ENCODE data around the gene TES. TPM values are rescaled to one million over a fixed set of nuclear protein-coding genes. Genes with fewer than 3 reads are reported as not detected.

TES gene
- polyA plus RNA-seq, 1 donor from 2014 or later, result 38.0 TPM

GRCh38 chr7:116171094-116171493 is 39.2 kb upstream of the TES start:
- H3K9me3 ChIP-seq (ENCODE audit: low read length), result no peaks in the 10 kb centered on the region
- H2AFZ ChIP-seq (ENCODE audit: low read depth, low read length), result no peak overlapping the region
- H3K4me2 ChIP-seq (ENCODE audit: low read length), result no peak overlapping the region
- H3K9me2 ChIP-seq (ENCODE audit: insufficient read depth, low read length), result no peaks in the 10 kb centered on the region
- no peak overlapping the region for H3K4me3 ChIP-seq (ENCODE audit: low read length)
- no peaks in the 10 kb centered on the region for H3K79me2 ChIP-seq (replicated peaks; ENCODE audit: insufficient read depth, low read length)
- H3K36me3 ChIP-seq (ENCODE audit: insufficient read depth, low read length), result no peaks in the 10 kb centered on the region
- H3K27me3 ChIP-seq (ENCODE audit: insufficient read depth, low read depth, low read length), result no peaks in the 10 kb centered on the region
- H3K9ac ChIP-seq (ENCODE audit: low read length), result no peak overlapping the region
- H3K27ac ChIP-seq (ENCODE audit: low read length), result no peak overlapping the region
- TF ChIP-seq TAF1 (IDR thresholded peaks at IDR 0.05; ENCODE audit: low read depth), result no peak
- TF ChIP-seq RAD21 (conservative IDR thresholded peaks at IDR 0.05), result no peak
- no peaks in the 10 kb centered on the region for H3F3A ChIP-seq (ENCODE audit: insufficient read depth, low read length, poor library complexity, severe bottlenecking)
- H4K20me1 ChIP-seq (ENCODE audit: insufficient read depth), result no peaks in the 10 kb centered on the region

DNA sequence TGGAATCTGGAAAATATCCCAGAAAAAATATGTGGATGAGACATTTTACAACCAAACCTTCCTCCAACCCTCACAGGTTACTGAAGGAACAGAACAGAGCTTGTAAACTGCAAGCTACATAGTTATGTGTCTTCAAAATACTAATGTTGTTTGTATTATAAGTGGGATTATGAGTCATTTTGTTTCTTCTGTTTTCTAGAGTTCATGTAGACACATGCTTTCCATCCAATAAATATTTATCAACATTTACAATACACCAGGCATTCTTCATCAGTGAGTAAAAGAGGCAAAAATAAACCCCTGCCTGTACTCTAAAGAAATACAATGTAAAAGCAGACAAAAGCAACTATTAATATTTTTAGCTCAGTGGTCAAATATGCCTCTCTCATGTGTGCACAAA is 38.0 kb upstream of the TES start:
- Histone ChIP-seq H3K79me2 (replicated peaks; ENCODE audit: insufficient read depth, low read length) (no peaks in the 10 kb centered on the region), H3K4me2 (ENCODE audit: low read length) (no peak overlapping the region), H3K27ac (ENCODE audit: low read length) (no peak overlapping the region), H3K27me3 (ENCODE audit: insufficient read depth, low read depth, low read length) (no peaks in the 10 kb centered on the region), H3K9ac (ENCODE audit: low read length) (no peak overlapping the region), H4K20me1 (ENCODE audit: insufficient read depth) (no peaks in the 10 kb centered on the region), H3K9me2 (ENCODE audit: insufficient read depth, low read length) (no peaks in the 10 kb centered on the region), H2AFZ (ENCODE audit: low read depth, low read length) (no peak overlapping the region), H3K36me3 (ENCODE audit: insufficient read depth, low read length) (no peaks in the 10 kb centered on the region), H3K4me3 (ENCODE audit: low read length) (no peak overlapping the region), H3F3A (ENCODE audit: insufficient read depth, low read length, poor library complexity, severe bottlenecking) (no peaks in the 10 kb centered on the region), H3K9me3 (ENCODE audit: low read length) (no peaks in the 10 kb centered on the region)
- TF ChIP-seq CTCF (IDR thresholded peaks at IDR 0.05; ENCODE audit: poor library complexity, severe bottlenecking) (no peak), MXI1 (conservative IDR thresholded peaks at IDR 0.05; ENCODE audit: poor library complexity, severe bottlenecking) (no peak), EP300 (conservative IDR thresholded peaks at IDR 0.05; ENCODE audit: poor library complexity, severe bottlenecking) (no peak), RAD21 (conservative IDR thresholded peaks at IDR 0.05) (no peak), POLR2AphosphoS5 (IDR thresholded peaks at IDR 0.05) (no peak), SMC3 (conservative IDR thresholded peaks at IDR 0.05; ENCODE audit: poor library complexity) (no peak), EZH2 (IDR thresholded peaks at IDR 0.05; ENCODE audit: borderline replicate concordance, insufficient read depth, low read length, poor library complexity, severe bottlenecking) (no peak), TAF1 (IDR thresholded peaks at IDR 0.05; ENCODE audit: low read depth) (no peak)
- TF ChIP-seq, protein P1, sequence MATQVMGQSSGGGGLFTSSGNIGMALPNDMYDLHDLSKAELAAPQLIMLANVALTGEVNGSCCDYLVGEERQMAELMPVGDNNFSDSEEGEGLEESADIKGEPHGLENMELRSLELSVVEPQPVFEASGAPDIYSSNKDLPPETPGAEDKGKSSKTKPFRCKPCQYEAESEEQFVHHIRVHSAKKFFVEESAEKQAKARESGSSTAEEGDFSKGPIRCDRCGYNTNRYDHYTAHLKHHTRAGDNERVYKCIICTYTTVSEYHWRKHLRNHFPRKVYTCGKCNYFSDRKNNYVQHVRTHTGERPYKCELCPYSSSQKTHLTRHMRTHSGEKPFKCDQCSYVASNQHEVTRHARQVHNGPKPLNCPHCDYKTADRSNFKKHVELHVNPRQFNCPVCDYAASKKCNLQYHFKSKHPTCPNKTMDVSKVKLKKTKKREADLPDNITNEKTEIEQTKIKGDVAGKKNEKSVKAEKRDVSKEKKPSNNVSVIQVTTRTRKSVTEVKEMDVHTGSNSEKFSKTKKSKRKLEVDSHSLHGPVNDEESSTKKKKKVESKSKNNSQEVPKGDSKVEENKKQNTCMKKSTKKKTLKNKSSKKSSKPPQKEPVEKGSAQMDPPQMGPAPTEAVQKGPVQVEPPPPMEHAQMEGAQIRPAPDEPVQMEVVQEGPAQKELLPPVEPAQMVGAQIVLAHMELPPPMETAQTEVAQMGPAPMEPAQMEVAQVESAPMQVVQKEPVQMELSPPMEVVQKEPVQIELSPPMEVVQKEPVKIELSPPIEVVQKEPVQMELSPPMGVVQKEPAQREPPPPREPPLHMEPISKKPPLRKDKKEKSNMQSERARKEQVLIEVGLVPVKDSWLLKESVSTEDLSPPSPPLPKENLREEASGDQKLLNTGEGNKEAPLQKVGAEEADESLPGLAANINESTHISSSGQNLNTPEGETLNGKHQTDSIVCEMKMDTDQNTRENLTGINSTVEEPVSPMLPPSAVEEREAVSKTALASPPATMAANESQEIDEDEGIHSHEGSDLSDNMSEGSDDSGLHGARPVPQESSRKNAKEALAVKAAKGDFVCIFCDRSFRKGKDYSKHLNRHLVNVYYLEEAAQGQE (IDR thresholded peaks at IDR 0.05; ENCODE audit: borderline replicate concordance), result no peak

Data from neural cell (in vitro differentiated cells).